ENCODE results near the gene EXT2. TPM values are rescaled to one million over a fixed set of nuclear protein-coding genes. Genes with fewer than 3 reads are reported as not detected.

The EXT2 gene
- total RNA-seq, 1 experiment from 2014 or later, result 77.0 TPM

- no peaks in the 10 kb centered on the region for H3F3A ChIP-seq (ENCODE audit: low read length, unreplicated experiment)
- no peak overlapping the region for H2AFZ ChIP-seq (ENCODE audit: low read length)
- H3K4me2 ChIP-seq (ENCODE audit: low read length), result no peak overlapping the region
- ChIA-PET CTCF (no interaction called here), POLR2A (ENCODE audit: unreplicated experiment) (no interaction called here)
- TF ChIP-seq CTCF (conservative IDR thresholded peaks at IDR 0.05; ENCODE audit: low read depth, low read length) (no peak), EZH2phosphoT487 (IDR thresholded peaks at IDR 0.05; ENCODE audit: borderline replicate concordance, low read length) (no peak), EZH2 (IDR thresholded peaks at IDR 0.05; ENCODE audit: low read length, unreplicated experiment) (no peak)
- no peak overlapping the region for H3K4me3 ChIP-seq (ENCODE audit: low read length)
- H3K27ac ChIP-seq (ENCODE audit: low read length), result no peak overlapping the region
- no peak overlapping the region for H3K9ac ChIP-seq (ENCODE audit: low read length)
- no peaks in the 10 kb centered on the region for H4K20me1 ChIP-seq (ENCODE audit: low read length)
- ATAC-seq, result no peak
- H3K9me2 ChIP-seq (replicated peaks; ENCODE audit: low read length), result no peaks in the 10 kb centered on the region
- H3K36me3 ChIP-seq (ENCODE audit: low read depth, low read length), result peaks cover 4% of the 10 kb centered on the region; the same call in 1 of the 2 replicates
- H3K27me3 ChIP-seq (ENCODE audit: low read length), result no peaks in the 10 kb centered on the region
- H3K4me1 ChIP-seq (ENCODE audit: insufficient read depth, low read length), result no peaks in the 10 kb centered on the region
- DNase-seq, result no peak
- peaks cover 5% of the 10 kb centered on the region; the same call in 1 of the 2 replicates for H3K9me3 ChIP-seq (ENCODE audit: low read length)
- H3K79me2 ChIP-seq (ENCODE audit: low read length), result no peaks in the 10 kb centered on the region
- BruUV-seq (replicated peaks), result no TSS peak
- intact Hi-C loops (cut with micrococcal nuclease), result no loop called here
Measured at GRCh38 chr11:44252999-44253602, 157.6 kb downstream of the EXT2 start.

- H3K27ac ChIP-seq (ENCODE audit: low read length), result no peak overlapping the region
- ChIA-PET CTCF (no interaction called here), POLR2A (ENCODE audit: unreplicated experiment) (no interaction called here)
- H2AFZ ChIP-seq (ENCODE audit: low read length), result no peak overlapping the region
- no peaks in the 10 kb centered on the region for H3K27me3 ChIP-seq (ENCODE audit: low read length)
- H3K9ac ChIP-seq (ENCODE audit: low read length), result no peak overlapping the region
- H3F3A ChIP-seq (ENCODE audit: low read length, unreplicated experiment), result no peaks in the 10 kb centered on the region
- no peak overlapping the region for H3K4me2 ChIP-seq (ENCODE audit: low read length)
- ATAC-seq (no peak), DNase-seq (no peak)
- TF ChIP-seq EZH2phosphoT487 (IDR thresholded peaks at IDR 0.05; ENCODE audit: borderline replicate concordance, low read length) (no peak), CTCF (conservative IDR thresholded peaks at IDR 0.05; ENCODE audit: low read depth, low read length) (no peak), EZH2 (IDR thresholded peaks at IDR 0.05; ENCODE audit: low read length, unreplicated experiment) (no peak)
- H3K79me2 ChIP-seq (ENCODE audit: low read length), result no peaks in the 10 kb centered on the region
- intact Hi-C loops (cut with micrococcal nuclease), result no loop called here
- no TSS peak for BruUV-seq (replicated peaks)
- no peak overlapping the region for H3K4me3 ChIP-seq (ENCODE audit: low read length)
- H3K36me3 ChIP-seq (ENCODE audit: low read depth, low read length), result peaks cover 4% of the 10 kb centered on the region; the same call in 1 of the 2 replicates
- no peaks in the 10 kb centered on the region for H4K20me1 ChIP-seq (ENCODE audit: low read length)
- peaks cover 5% of the 10 kb centered on the region; the same call in 1 of the 2 replicates for H3K9me3 ChIP-seq (ENCODE audit: low read length)
- H3K4me1 ChIP-seq (ENCODE audit: insufficient read depth, low read length), result no peaks in the 10 kb centered on the region
- no peaks in the 10 kb centered on the region for H3K9me2 ChIP-seq (replicated peaks; ENCODE audit: low read length)
Measured at GRCh38 chr11:44255406-44256071, 160.1 kb downstream of the EXT2 start.

- no TSS peak for BruUV-seq (replicated peaks)
- Histone ChIP-seq H3K27ac (ENCODE audit: low read length) (no peak overlapping the region), H3K9ac (ENCODE audit: low read length) (no peak overlapping the region), H3K4me2 (ENCODE audit: low read length) (no peak overlapping the region), H3F3A (ENCODE audit: low read length, unreplicated experiment) (no peaks in the 10 kb centered on the region), H3K36me3 (ENCODE audit: low read depth, low read length) (peaks cover 4% of the 10 kb centered on the region; the same call in 1 of the 2 replicates), H3K4me1 (ENCODE audit: insufficient read depth, low read length) (no peaks in the 10 kb centered on the region), H2AFZ (ENCODE audit: low read length) (no peak overlapping the region), H3K9me2 (replicated peaks; ENCODE audit: low read length) (no peaks in the 10 kb centered on the region), H3K9me3 (ENCODE audit: low read length) (peaks cover 5% of the 10 kb centered on the region; the same call in 1 of the 2 replicates), H4K20me1 (ENCODE audit: low read length) (no peaks in the 10 kb centered on the region), H3K4me3 (ENCODE audit: low read length) (no peak overlapping the region), H3K79me2 (ENCODE audit: low read length) (no peaks in the 10 kb centered on the region), H3K27me3 (ENCODE audit: low read length) (no peaks in the 10 kb centered on the region)
- POLR2A ChIA-PET (ENCODE audit: unreplicated experiment), result no interaction called here
- DNase-seq (no peak), ATAC-seq (no peak)
- intact Hi-C loops (cut with micrococcal nuclease), result no loop called here
- CTCF ChIA-PET, result no interaction called here
- TF ChIP-seq EZH2 (IDR thresholded peaks at IDR 0.05; ENCODE audit: low read length, unreplicated experiment) (no peak), CTCF (conservative IDR thresholded peaks at IDR 0.05; ENCODE audit: low read depth, low read length) (no peak), EZH2phosphoT487 (IDR thresholded peaks at IDR 0.05; ENCODE audit: borderline replicate concordance, low read length) (no peak)
Measured at GRCh38 chr11:44256673-44257291, 161.3 kb downstream of the EXT2 start.
